Measurements from ENCODE around the gene MBOAT1.

MBOAT1 gene

GRCh38 chr6:20096536-20096935 is 115.7 kb downstream of the MBOAT1 start:
- TF ChIP-seq CTCF (IDR thresholded peaks at IDR 0.05), result no peak

GRCh38 chr6:20095436-20095835 is 116.8 kb downstream of the MBOAT1 start:
- TF ChIP-seq CTCF (IDR thresholded peaks at IDR 0.05), result no peak

- peak; percentile 61 for TF ChIP-seq CTCF (IDR thresholded peaks at IDR 0.05)
These were observed 120.2 kb downstream of the MBOAT1 start for GRCh38 chr6:20092071-20092566.

- TF ChIP-seq CTCF (IDR thresholded peaks at IDR 0.05), result no peak
These were observed 125.3 kb downstream of the MBOAT1 start for GRCh38 chr6:20086992-20087391.

- TF ChIP-seq CTCF (IDR thresholded peaks at IDR 0.05), result no peak
These were observed 126.5 kb downstream of the MBOAT1 start for GRCh38 chr6:20085817-20086216.

- no peak for TF ChIP-seq CTCF (IDR thresholded peaks at IDR 0.05)
These were observed 127.9 kb downstream of the MBOAT1 start for GRCh38 chr6:20084411-20084810.

GRCh38 chr6:20071998-20072397 is 140.3 kb downstream of the MBOAT1 start:
- TF ChIP-seq CTCF (IDR thresholded peaks at IDR 0.05), result no peak

- TF ChIP-seq CTCF (IDR thresholded peaks at IDR 0.05), result no peak
These were observed 142.2 kb downstream of the MBOAT1 start for GRCh38 chr6:20070047-20070446.
